ENCODE results near the gene PRKCSH.
"Not testable (repeated sequence)": the region's sequence is repeated elsewhere in the genome, so short reads cannot be mapped to it uniquely, and the experiment has no call there.

Gene PRKCSH

GRCh38 chr19:11456659-11457058, 21.2 kb downstream of the PRKCSH start:
- in situ Hi-C loops (cut with HindIII; ENCODE audit: low sequenced_read_pairs), result no loop called here
- no peak overlapping the region for H3K4me3 ChIP-seq (ENCODE audit: low read depth, low read length)
- no peak for TF ChIP-seq CTCF (IDR thresholded peaks at IDR 0.05; ENCODE audit: low read depth, low read length, missing control alignments)
- no peak for DNase-seq (ENCODE audit: low read depth)

- in situ Hi-C loops (cut with HindIII; ENCODE audit: low sequenced_read_pairs), result no loop called here
- DNase-seq (ENCODE audit: low read depth), result no peak
- H3K4me3 ChIP-seq (ENCODE audit: low read depth, low read length), result no peak overlapping the region
- no peak for TF ChIP-seq CTCF (IDR thresholded peaks at IDR 0.05; ENCODE audit: low read depth, low read length, missing control alignments)
Observed at GRCh38 chr19:11457115-11457514, 21.7 kb downstream of the PRKCSH start.

- in situ Hi-C loops (cut with HindIII; ENCODE audit: low sequenced_read_pairs), result no loop called here
- no peak for DNase-seq (ENCODE audit: low read depth)
- no peak for TF ChIP-seq CTCF (IDR thresholded peaks at IDR 0.05; ENCODE audit: low read depth, low read length, missing control alignments)
Observed at GRCh38 chr19:11457831-11458230, 22.4 kb downstream of the PRKCSH start.

GRCh38 chr19:11458236-11458900, 22.9 kb downstream of the PRKCSH start:
- H3K4me3 ChIP-seq (ENCODE audit: low read depth, low read length), result no peak overlapping the region
- no peak for DNase-seq (ENCODE audit: low read depth)
- TF ChIP-seq CTCF (IDR thresholded peaks at IDR 0.05; ENCODE audit: low read depth, low read length, missing control alignments), result no peak
- in situ Hi-C loops (cut with HindIII; ENCODE audit: low sequenced_read_pairs), result no loop called here

More at GRCh38 chr19:11457831-11458230, 22.4 kb downstream of the PRKCSH start:
- no peak overlapping the region for H3K4me3 ChIP-seq (ENCODE audit: low read depth, low read length)

- DNase-seq (ENCODE audit: low read depth); H3K4me3 ChIP-seq (ENCODE audit: low read depth, low read length); in situ Hi-C loops (cut with HindIII; ENCODE audit: low sequenced_read_pairs): not testable (repeated sequence)
Observed at GRCh38 chr19:11458912-11459311, 23.5 kb downstream of the PRKCSH start.

GRCh38 chr19:11460207-11460606, 24.8 kb downstream of the PRKCSH start:
- DNase-seq (ENCODE audit: low read depth), result no peak
- in situ Hi-C loops (cut with HindIII; ENCODE audit: low sequenced_read_pairs), result no loop called here
- H3K4me3 ChIP-seq (ENCODE audit: low read depth, low read length), result no peak overlapping the region
- TF ChIP-seq CTCF (IDR thresholded peaks at IDR 0.05; ENCODE audit: low read depth, low read length, missing control alignments), result peak; percentile 13

GRCh38 chr19:11461453-11461852, 26.0 kb downstream of the PRKCSH start:
- no peak for DNase-seq (ENCODE audit: low read depth)
- in situ Hi-C loops (cut with HindIII; ENCODE audit: low sequenced_read_pairs), result no loop called here
- no peak for TF ChIP-seq CTCF (IDR thresholded peaks at IDR 0.05; ENCODE audit: low read depth, low read length, missing control alignments)
- no peak overlapping the region for H3K4me3 ChIP-seq (ENCODE audit: low read depth, low read length)

Data from astrocyte of the cerebellum (primary cell).